HS-27A (cell line): ENCODE results near the gene TEDC1.
A peak's percentile ranks its signal among the peaks of the same experiment; 100 is the strongest.

Experiments
- DNase-seq: peaks from one replicate; pipeline ENCODE4 v3.0.0-alpha.2; 2012; ENCODE audit warnings: low read depth, missing footprints

The TEDC1 gene

DNA sequence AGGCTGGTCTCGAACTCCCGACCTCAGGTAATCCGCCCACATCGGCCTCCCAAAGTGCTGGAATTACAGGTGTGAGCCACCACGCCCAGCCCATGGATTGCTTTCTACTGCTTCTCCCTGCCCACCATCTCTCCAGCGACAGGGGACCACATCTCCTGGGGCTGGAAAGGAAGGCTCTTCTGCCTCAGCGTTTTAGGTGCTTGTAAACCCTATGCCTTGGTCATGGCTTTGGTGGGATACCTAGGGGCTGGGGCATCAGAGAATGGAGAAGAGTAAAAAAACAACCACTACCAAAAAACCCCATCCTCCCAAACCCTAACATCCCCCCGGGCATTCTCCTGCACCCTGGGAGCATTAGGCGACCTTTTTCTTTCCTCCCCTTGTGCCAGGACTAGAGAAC is 34.3 kb downstream of the TEDC1 start:
- no peak for DNase-seq

DNA sequence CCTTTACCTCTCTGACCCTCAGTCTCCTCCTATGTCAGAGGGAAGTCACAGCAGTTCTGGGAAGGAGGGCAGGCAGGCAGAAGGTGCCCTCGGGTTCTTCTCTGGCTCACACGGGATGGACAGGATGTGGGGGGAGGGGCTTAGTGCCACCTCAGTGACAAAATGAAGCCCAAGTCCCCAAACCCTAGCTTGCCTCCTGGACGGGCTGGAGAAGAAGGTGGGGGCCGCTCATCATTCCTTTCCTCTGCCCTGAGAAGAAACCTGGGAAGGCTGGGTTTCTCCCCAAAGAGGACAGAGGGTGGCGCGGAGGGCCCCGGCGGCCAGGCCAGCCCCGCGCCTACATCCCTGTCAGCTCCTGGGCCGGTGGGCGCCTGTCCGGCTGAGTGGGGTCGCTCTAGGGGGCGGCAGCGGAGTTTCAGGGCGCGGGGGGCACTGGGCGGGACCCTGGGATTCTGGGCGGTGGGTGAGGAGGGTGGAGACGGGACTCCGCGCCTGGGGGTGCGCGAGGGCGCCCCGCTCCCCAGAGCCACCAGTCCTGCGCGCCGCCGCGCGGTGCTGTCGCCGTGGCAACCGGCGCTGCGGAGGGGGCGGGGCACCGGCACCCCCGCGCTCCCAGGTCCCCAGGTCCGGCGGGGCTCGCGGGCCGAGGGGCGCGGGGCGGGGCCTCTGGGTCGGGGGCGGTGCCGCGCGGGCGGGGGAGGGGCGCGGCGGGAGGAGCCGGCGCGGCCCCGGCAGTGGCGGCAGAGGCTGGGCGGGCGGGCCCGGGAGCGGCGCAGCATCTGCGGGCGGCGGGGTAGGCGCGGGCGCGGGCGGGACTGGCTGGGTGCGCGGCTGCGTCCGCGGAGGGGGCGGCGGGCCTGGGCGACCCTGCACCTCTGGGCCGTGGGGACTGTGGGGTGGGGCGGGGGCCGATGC is 35.1 kb downstream of the TEDC1 start, which contains the start of gene TMEM121:
Gene TMEM121, plus strand, starts transcription at position 723 of the 915 bp plus-strand sequence. CDS start 2,252 bp downstream, outside the sequence.
- no peak for DNase-seq

DNA sequence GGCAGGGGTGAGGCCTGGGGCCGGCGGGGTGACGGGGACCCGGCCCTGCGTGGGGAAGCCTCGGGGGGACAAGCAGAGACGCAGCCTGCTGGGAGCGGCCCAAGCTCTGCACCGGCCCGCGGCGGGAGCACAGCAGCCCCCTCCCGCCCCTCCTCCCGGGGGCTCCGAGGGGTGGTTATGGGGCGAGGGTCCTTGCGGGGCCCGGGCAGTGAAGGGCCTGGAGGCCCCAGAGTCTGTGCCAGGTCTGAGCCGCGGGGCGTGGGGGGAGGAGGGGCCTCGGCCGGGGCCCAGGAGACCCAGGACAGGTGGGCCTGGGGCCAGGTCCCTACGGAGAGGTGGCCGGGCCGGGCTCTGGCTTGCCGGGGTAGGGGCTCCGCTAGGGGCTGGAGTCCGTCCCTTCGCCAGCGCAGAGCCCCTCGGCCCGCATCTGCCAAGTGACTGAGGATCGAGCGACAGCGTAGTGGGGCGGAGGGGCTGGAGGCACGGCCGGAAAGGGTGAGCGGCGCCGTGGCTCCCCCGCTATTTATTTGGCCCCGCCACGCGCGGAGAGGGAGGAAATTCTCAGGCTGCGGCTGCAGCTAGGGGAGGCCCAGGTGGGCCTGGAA is 35.8 kb downstream of the TEDC1 start:
- DNase-seq: no peak

DNA sequence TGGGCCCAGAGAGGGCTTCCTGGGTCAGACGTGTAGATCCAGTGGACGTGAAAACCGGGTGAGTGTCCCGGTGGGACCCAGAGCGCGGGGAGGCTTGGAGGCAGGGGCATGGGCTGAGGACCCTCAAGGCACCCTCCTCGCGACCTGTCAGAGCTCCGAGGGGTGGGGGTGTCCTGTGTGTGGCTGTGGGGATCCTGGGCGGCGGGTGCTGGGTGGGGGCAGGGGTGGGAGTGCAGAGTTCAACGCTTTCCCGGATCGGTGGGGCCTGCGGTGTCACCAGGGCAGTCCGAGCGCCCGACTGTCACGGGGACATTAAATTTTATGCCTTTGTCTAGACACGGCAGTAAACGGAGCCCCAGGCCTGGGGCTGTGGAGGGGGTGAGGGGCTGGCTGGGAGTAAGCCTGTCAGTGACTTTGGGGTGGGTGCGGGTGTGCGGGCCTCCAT is 36.4 kb downstream of the TEDC1 start:
- no peak for DNase-seq

DNA sequence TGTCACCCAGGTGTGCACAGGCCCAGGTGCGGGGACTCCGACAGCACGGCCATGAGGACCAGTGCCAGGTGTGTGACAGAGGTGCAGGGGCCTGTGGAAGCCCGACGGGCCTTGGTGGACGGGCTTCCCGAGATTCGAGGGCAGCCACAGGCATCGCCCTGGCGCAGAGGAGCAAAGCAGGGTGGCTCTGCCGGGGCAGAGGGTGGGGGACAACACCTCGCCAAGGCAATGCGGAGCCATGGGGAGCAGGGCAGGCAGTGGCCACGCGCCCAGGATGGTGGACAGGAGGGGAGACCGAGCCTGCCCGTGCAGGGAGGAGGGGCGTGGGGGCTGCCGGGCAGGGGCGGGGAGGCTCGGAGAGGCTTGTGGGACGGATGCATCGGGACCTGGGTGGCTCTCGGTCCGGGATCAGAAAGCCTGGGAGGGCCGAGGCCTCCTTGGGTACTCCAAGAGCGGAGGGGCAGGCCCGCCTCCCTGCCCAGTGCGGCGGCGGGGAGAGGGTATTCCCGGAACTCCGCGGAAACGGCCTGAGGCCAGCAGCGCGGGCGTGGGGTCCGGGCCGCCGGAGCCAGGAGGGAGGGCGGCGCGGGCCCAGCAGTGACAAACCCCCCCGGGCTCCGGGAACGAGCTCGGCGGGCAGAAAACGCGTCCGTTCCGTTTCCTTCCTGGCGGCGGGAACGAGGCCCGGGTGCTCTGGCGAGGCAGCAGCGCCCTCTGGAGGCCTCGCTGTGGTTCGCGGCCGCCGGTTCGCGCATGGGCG is 37.0 kb downstream of the TEDC1 start:
- DNase-seq: peak; percentile 17

DNA sequence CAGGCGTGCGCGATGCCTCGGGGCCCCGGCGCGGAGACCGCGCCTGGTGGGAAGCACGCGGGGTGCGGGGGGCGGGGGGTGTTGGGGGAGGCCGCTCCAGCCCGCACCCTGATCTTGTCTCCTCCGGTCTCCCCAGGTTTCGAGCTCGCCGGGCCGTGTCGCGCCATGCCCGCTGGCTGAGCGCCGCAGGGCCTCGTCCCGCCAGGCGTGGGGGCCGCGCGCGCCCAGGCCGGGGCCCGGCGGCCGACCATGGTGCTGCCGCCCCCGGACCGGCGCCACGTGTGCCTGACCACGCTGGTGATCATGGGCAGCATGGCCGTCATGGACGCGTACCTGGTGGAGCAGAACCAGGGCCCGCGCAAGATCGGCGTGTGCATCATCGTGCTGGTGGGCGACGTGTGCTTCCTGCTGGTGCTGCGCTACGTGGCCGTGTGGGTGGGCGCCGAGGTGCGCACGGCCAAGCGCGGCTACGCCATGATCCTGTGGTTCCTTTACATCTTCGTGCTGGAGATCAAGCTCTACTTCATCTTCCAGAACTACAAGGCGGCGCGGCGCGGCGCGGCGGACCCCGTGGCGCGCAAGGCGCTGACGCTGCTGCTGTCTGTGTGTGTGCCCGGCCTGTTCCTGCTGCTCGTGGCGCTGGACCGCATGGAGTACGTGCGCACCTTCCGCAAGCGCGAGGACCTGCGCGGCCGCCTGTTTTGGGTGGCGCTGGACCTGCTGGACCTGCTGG is 37.7 kb downstream of the TEDC1 start:
- no peak for DNase-seq

DNA sequence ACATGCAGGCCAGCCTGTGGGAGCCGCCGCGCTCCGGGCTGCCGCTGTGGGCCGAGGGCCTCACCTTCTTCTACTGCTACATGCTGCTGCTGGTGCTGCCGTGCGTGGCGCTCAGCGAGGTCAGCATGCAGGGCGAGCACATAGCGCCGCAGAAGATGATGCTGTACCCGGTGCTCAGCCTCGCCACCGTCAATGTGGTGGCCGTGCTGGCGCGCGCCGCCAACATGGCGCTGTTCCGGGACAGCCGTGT is 38.2 kb downstream of the TEDC1 start:
- no peak for DNase-seq

DNA sequence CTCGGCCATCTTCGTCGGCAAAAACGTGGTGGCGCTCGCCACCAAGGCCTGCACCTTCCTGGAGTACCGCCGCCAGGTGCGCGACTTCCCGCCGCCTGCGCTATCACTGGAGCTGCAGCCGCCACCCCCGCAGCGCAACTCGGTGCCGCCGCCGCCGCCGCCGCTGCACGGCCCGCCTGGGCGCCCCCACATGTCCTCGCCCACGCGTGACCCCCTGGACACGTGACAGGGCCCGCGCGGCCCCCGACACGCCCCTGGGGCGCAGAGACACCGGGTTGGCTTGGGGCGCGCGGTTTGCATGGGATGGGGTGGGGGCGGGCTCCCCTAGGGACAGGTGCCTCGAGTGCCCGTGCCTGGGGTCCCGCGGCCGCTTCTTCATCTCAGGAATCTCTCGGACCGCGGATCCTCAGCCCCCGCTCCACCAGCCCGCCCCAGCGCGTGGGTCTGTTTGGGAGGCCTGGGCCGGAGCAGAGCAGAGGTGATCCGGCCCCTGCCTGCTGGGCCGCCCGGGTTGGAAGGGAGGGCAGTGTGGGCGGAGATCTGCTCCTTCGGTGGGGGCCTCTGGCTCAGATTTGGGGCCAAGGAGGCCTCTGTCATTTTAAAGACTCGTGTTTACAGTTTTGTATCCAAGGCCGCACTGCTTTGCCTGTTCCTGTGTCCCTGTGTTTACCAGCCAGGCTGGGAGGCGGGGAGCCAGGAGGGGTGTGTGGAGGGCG is 38.7 kb downstream of the TEDC1 start:
- DNase-seq: no peak

DNA sequence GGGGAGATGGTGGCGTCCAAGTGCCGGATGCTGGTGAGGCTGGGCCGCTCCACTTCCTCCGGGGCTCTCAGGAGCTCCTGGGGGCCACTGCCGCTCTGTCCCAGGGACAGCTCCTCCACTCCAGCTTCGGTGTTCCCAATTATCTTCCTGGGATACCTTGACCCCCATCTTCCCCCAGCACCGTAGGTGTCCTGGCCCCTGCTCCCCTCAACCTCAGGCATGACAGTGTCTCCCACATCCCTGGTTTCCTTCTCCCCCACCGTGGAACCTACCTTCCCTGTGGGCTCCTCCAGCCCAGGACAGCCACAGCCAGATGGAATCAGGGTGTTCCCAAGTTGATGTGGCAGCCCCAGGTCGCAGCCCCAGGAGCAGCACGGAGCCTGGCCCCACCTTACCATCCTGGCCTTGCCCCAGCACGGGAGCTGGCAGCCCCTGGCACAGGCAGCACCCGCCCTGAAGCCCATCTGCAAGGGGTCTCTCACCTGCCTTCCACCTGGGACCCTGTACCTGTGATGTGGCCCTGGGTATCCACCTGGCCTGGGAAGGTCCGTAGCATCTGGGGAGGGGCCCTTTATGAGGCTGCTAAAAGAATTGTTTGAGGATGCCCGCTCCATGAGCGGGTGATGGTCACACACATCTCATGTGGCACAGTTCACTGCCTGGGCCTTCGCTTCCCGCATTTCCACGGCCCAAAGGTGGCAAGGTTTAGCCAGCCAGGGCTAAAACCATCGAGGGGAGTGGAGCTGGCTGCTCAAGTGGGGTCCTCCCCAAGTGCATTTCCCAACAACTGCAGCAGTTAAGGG is 39.4 kb downstream of the TEDC1 start:
- DNase-seq: no peak

DNA sequence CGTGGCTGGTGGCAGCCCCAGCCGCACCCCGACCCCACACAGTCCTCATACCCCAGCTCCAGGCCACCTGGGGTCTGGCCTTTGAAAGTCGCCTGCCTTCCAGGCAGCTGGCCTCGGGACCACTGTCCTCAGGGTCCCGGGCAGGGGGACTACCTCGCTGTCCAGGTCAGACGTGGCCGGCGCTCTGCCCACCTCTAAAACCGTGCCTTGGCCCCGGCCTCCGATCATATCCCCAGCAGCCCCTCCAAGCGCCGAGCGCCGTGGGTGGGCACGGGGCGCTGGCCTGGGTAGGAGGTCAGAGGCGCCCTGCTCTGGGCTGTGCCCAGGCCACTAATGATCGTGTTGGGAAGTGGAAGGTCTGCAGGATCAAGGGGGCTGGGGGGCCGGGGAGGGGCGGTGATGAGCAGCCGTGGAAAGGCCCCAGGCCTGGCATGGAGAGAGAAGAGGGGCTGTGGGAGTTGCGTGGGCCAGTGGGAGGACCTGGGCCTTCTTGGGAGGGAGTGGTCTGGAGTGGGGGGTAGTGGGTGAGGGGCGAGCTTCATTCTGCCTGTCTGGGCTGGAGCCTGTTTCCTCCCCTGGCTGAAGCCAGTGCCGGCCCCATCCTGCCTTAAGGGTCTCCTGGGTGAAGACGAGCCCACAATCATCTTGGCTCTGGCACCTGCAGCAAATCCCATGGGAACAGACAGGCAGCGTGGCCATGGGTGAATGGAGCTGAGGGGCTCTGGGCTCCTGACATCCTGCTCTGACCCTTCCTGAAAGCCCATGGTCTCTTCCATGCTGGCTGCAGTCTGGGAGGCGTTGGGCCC is 40.2 kb downstream of the TEDC1 start:
- no peak for DNase-seq

DNA sequence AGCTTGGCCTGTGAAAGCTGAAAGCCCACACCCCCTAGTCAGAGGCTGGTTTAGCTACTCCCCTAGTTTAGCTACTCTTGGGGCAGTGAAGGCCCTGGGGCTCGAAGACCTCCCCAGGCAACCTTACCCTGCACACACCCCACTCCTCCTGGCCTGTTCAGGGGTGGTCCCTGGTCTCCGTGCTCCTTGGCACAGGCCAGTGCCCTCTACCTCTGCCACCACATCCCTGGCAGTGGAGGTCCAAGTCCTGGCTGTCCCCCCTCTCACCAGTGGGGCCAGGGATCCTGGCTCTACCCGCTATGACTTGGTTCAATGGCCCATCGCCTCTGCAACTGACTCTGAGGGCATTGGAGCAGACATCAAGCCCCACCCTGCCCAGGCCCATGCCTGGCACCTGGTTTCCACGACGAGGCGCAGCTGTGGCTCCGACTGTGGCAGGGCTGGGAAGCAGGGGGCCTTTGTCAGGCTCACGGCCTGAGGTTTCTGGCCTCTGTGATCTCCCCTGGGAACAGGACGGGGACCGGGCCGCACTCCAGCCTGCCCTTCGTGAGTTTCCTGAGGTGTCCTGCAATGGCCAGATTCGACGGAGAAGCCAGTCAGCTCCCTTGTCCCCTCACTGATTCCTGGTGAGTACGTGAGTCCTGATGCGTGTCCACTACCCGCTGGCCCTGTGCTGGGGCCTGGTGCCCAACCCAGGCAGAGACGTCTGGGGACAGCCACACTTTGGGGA is 41.0 kb downstream of the TEDC1 start:
- no peak for DNase-seq

DNA sequence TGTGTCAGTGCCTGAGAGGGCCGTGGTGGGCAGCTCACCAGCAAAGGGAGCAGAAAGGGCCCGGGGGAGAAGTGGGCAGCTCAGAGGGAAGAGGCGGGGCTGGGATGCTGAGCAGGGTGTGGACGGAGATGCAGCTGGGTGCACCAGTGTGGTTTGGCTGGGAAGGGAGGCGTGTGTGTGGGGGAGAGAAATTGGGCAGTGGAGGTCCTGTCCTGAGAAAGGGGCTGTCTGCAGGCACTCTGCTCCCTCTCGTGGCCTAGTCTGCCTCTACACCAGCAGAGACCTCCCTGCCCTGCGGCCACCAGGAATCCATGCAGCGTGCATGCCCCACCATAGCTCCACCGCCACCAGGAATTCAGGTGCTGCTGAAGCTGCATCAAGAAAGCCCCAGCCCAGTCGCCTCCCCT is 41.7 kb downstream of the TEDC1 start:
- no peak for DNase-seq

DNA sequence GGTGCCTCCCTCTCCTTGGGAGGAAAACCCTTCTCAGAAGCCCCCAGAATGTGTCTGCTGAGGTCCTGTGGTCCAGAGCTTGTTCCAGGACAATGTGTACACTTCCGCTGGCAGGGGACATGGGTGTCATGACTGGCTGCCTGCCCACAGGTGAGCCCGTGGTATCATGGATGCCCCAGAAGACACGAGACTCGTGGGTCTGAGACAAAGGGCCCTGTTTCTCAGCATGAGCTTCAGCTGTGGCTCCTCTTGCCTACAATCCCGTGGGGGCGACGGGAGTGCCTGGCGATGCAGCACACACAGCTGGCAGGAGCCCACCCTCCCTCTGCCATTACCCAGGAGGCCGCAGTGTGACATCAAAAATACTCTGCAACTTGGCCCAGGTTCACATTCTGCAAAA is 42.3 kb downstream of the TEDC1 start:
- no peak for DNase-seq

DNA sequence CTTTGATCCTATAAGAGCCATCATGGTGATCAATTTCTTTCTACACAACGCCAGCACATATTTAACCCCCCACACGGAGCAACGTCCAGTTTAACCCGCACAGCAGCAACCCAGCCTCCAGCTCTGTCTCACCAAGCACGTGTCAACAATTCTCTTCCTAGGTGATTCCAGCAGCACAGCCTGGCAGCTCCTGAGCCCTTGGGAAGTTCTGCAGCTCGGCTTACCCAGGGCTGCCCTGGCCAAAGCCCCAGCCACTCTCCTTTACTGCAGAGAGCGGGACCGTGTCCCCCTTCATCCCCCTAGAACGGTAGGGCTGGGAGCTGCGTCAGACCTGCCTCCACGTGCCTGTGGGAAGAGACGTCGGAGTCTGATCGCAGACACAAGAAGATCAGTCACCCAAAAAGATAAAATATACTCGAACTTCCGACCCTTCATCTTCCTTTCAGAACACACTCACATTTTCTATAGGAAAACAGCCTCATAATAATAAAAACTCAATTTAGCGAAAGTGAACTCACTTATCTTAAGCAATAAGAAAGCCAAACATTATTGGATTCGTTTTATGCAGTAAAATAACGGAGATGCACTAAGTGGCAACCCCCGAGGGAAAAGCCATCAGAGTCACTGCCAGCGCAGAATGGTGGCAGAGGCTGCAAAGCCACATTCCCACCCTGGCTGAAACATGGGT is 42.9 kb downstream of the TEDC1 start:
- DNase-seq: no peak

DNA sequence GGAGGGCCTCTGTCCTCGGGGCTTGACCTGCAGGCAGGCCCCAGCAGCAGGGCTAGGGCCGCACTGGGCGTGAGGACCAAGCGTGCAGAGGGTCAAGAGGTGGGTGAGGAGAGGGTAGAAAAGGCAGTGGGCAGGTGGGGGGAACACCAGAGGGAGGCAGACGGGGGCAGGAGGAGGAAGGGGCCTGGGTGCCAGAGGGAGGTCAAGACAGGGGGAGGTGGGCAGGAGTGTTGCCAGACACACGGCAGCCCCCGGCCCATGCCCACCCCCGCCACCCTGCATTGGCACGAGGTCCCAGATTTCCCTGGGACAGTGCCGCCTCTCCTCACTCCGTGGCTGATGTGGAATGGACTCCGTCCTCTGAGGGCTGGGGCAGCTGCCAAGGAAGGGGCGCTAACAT is 43.5 kb downstream of the TEDC1 start:
- DNase-seq: no peak

DNA sequence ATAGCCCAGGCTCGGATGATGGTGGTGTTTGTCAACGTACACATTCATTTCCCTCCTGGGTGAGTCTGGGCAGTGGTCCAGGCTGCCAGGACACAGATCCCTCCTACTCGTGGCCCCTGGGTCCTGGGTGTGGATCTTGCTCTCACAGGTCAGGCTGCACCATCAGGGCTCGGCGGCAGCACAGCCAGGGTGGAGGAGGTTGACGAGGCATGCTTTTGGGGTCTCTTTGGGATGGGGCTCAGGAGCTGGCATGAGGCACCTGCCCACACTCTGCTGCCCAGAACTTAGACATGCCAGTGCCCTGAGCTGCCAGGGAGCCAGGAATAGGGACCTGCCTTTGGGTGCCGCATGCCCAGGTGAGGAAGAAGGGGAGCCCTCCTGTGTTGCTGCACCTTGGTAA is 45.0 kb downstream of the TEDC1 start:
- DNase-seq: no peak

DNA sequence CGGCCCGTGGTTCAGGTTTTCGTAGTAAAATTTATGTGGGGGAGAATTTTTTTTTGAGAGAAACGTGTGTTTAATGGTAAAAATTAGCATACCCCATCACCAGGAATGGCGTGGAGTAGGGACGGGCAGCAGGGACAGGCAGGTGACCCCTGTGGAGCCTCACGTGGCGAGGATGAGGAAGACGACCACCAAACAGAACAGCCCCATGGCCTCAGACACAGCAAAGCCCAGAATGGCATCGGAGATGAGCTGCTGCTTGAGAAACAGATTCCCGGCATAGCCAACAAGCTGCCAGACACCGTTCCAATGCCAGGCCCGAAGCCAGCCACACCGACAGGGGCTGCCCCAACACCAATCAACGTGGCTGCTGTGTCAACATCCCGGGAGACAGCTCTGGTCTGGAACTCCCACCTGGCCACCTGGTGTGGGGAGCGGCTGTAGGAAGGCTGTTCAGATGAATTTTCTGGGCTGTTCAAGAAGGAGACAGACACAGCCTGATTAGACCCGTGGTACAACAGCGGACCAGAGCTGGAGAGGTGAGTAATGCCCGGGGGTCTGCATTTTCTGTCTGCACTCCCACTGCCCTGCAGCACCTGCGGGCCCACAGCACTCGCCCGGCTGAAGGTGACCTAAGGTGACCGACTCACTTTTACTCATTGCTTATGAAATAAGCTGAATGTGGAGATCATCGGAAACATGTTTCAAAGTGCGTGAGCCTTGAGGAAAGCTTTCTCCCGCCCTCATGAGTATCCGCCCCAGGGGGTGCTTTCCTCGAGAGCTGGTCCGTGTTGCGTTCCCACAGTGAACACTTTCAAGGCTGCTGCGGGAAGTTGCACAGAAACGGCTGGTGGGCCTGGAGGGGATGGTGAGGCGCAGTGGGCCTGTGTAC is 45.9 kb downstream of the TEDC1 start:
- DNase-seq: no peak
